H1 (cell line): Measurements from ENCODE around the gene CFAP74. TPM values are rescaled to one million over a fixed set of nuclear protein-coding genes. Genes with fewer than 3 reads are reported as not detected.

ENCODE experiments used
- POLR2A ChIP-seq, 2 experiments: IDR thresholded peaks; 1 replicate in 1 of 2; 2 replicates in 1 of 2; pipeline ENCODE4 v1.6.1; 2011; ENCODE audit warnings: low read depth in 2 of 2, low read length in 2 of 2, mild to moderate bottlenecking in 2 of 2; ENCODE audit errors: control extremely low read depth in 1 of 2
- polyA plus RNA-seq, 7 experiments: library from polyadenylated mRNA; depleted of rRNA in 3 of 7; stranded (reverse) in 5 of 7; unstranded in 2 of 7; fragments of >200 nt in 5 of 7; fragments of 200-250 nt in 2 of 7; gene quantifications; 1 replicate in 5 of 7; 2 replicates in 1 of 7; 4 replicates in 1 of 7; pipeline versions ENCODE4 v1.2.1 to v1.2.3, GENCODE V29; 2011 to 2013; ENCODE audit warnings: missing spikeins in 2 of 7, mixed read lengths in 2 of 7
- total RNA-seq: library from RNA; stranded (reverse); fragmentation: NEBNext Ultra II Directional; extraction: Animal tissue kit (Norgen Biotek cat#: 25700); gene quantifications from 2 replicates; pipeline ENCODE4 v1.2.1, GENCODE V29; 2021

CFAP74 gene
- total and polyA plus RNA-seq, 2 of the 8 experiments (the other 6 are each of a cell fraction or from before 2014, with no cell fraction given), result 0.09 to 0.20 TPM

- no peak for TF ChIP-seq POLR2A (IDR thresholded peaks at IDR 0.05; ENCODE audit: control extremely low read depth in 1 of 2, low read depth in 2 of 2, low read length in 2 of 2)
Observed at GRCh38 chr1:1924386-1924785, 79.2 kb downstream of the CFAP74 start (continued).
